Caco-2 (cell line): ENCODE data around the gene VSX2. TPM values are rescaled to one million over a fixed set of nuclear protein-coding genes. Genes with fewer than 3 reads are reported as not detected.

Experiments used
- BruUV-seq: library from RNA; stranded (reverse); fragments of 400-500 nt; replicated peaks from 2 replicates; lab custom pipeline; 2021; lab: Mats Ljungman, UMichigan
- CTCF ChIA-PET: fragments of 300-600 bp; sonication (Branson Sonifier 250); formaldehyde crosslinking; loops from one replicate; lab custom pipeline; 2022; ENCODE audit warnings: antibody characterized with exemption; lab: Charles Lee
- POLR2A ChIA-PET: fragments of 300-600 bp; sonication (Branson Sonifier 250); formaldehyde crosslinking; loops from one replicate; lab custom pipeline; 2022; ENCODE audit warnings: antibody characterized with exemption; lab: Charles Lee
- DNase-seq, 2 experiments: peaks; one replicate each; pipeline versions ENCODE4 v3.0.0 to v3.0.0-alpha.2; 2020 to 2022
- H3K27me3 ChIP-seq: replicated peaks from 2 replicates; pipeline ENCODE4 v1.6.0; 2011; ENCODE audit warnings: low read length; ENCODE audit not compliant: control insufficient read depth, insufficient read depth
- H3K36me3 ChIP-seq: 2 replicates; pipeline ENCODE4 v1.5.1; 2011; ENCODE audit warnings: low read length; ENCODE audit not compliant: control insufficient read depth, insufficient read depth
- H3K4me1 ChIP-seq: fragments of 250-450 bp; sonication (Bioruptor Pico); 2 replicates; pipeline ENCODE4 v1.5.1; 2020; ENCODE audit warnings: mild to moderate bottlenecking
- H3K4me3 ChIP-seq: 2 replicates; pipeline ENCODE4 v1.5.1; 2011; ENCODE audit warnings: low read depth, mild to moderate bottlenecking, control low read depth, low read length
- H3K9me3 ChIP-seq: fragments of 250-450 bp; sonication (Bioruptor Pico); 2 replicates; pipeline ENCODE4 v1.5.1; 2020; ENCODE audit warnings: mild to moderate bottlenecking, moderate library complexity
- H3K27ac Mint-ChIP-seq: one replicate; pipeline ENCODE4 v1.8.0; 2022; ENCODE audit warnings: mixed read lengths; ENCODE audit not compliant: unreplicated experiment
- H3K27me3 Mint-ChIP-seq: one replicate; pipeline ENCODE4 v1.8.0; 2022; ENCODE audit warnings: mixed read lengths; ENCODE audit not compliant: insufficient read depth, unreplicated experiment
- H3K36me3 Mint-ChIP-seq: one replicate; pipeline ENCODE4 v1.8.0; 2022; ENCODE audit warnings: mild to moderate bottlenecking, mixed read lengths; ENCODE audit not compliant: insufficient read depth, unreplicated experiment
- H3K4me1 Mint-ChIP-seq: one replicate; pipeline ENCODE4 v1.8.0; 2022; ENCODE audit warnings: low read depth, mixed read lengths; ENCODE audit not compliant: unreplicated experiment
- H3K4me3 Mint-ChIP-seq: one replicate; pipeline ENCODE4 v1.8.0; 2022; ENCODE audit warnings: mild to moderate bottlenecking, moderate library complexity, mixed read lengths; ENCODE audit not compliant: unreplicated experiment
- H3K9me3 Mint-ChIP-seq: one replicate; pipeline ENCODE4 v1.8.0; 2022; ENCODE audit warnings: mixed read lengths; ENCODE audit not compliant: unreplicated experiment
- CTCF ChIP-seq, 2 experiments: fragments of 200-600 bp in 1 of 2; IDR thresholded peaks; 1 replicate in 1 of 2; 2 replicates in 1 of 2; pipeline versions ENCODE4 v1.5.1 to v1.8.0; 2011 to 2022; ENCODE audit warnings: antibody characterized with exemption in 1 of 2, control low read depth in 1 of 2, inconsistent platforms in 1 of 2, low read depth in 1 of 2, low read length in 1 of 2, mild to moderate bottlenecking in 1 of 2, moderate library complexity in 1 of 2; ENCODE audit not compliant: insufficient read depth in 1 of 2, severe bottlenecking in 1 of 2, unreplicated experiment in 1 of 2
- intact Hi-C: fragments of 100-400 bp; cut with micrococcal nuclease; formaldehyde crosslinking; loops from one replicate; pipeline ENCODE4 v1.10.0; 2022; ENCODE audit not compliant: unreplicated experiment
- total RNA-seq: library from RNA; stranded (reverse); gene quantifications from 2 replicates; pipeline ENCODE4 v1.2.3, GENCODE V29; 2022

Gene VSX2
- total RNA-seq, 1 experiment from 2014 or later, result not detected

GRCh38 chr14:74239848-74240793 lies 872 bp downstream of the VSX2 start:
- ChIA-PET POLR2A (interaction anchor here (0.6 kb wide), 1 partner anchor 13 kb away, joined by 4 read pairs; no protein-coding TSS in a partner anchor), CTCF (no interaction called here)
- no peak overlapping the region for H3K4me3 ChIP-seq
- H3K4me1 ChIP-seq, result no peaks in the 10 kb centered on the region
- intact Hi-C loops, result no loop called here
- H3K9me3 Mint-ChIP-seq, result no peaks in the 10 kb centered on the region
- BruUV-seq, result no TSS peak
- no peak for TF ChIP-seq CTCF (IDR thresholded peaks at IDR 0.05; ENCODE audit: insufficient read depth in 1 of 2, low read depth in 1 of 2, low read length in 1 of 2, severe bottlenecking in 1 of 2, unreplicated experiment in 1 of 2)
- H3K27ac Mint-ChIP-seq, result no peak overlapping the region
- no peaks in the 10 kb centered on the region for H3K9me3 ChIP-seq
- no peaks in the 10 kb centered on the region; the same call in 1 of the 2 replicates for H3K27me3 ChIP-seq
- H3K36me3 ChIP-seq, result no peaks in the 10 kb centered on the region
- DNase-seq, result no peak
- peaks cover 34% of the 10 kb centered on the region for H3K27me3 Mint-ChIP-seq
- no peaks in the 10 kb centered on the region for H3K4me1 Mint-ChIP-seq
- no peaks in the 10 kb centered on the region for H3K36me3 Mint-ChIP-seq
- H3K4me3 Mint-ChIP-seq, result peak overlapping the region; percentile 54

- Mint-ChIP-seq H3K36me3 (no peaks in the 10 kb centered on the region), H3K27ac (no peak overlapping the region), H3K9me3 (no peaks in the 10 kb centered on the region), H3K4me3 (peak overlapping the region; percentile 54), H3K4me1 (no peaks in the 10 kb centered on the region), H3K27me3 (peaks cover 34% of the 10 kb centered on the region)
- intact Hi-C loops, result no loop called here
- Histone ChIP-seq H3K36me3 (no peaks in the 10 kb centered on the region), H3K9me3 (no peaks in the 10 kb centered on the region), H3K4me3 (no peak overlapping the region), H3K4me1 (no peaks in the 10 kb centered on the region), H3K27me3 (no peaks in the 10 kb centered on the region; the same call in 1 of the 2 replicates)
- TF ChIP-seq CTCF (IDR thresholded peaks at IDR 0.05; ENCODE audit: insufficient read depth in 1 of 2, low read depth in 1 of 2, low read length in 1 of 2, severe bottlenecking in 1 of 2, unreplicated experiment in 1 of 2), result no peak
- CTCF ChIA-PET, result interaction anchor here (0.6 kb wide), 1 partner anchor 17 kb away, joined by 3 read pairs; no protein-coding TSS in a partner anchor
- DNase-seq, result no peak
- POLR2A ChIA-PET, result interaction anchor here (0.6 kb wide), 1 partner anchor 14 kb away, joined by 4 read pairs; no protein-coding TSS in a partner anchor
- BruUV-seq, result no TSS peak
Measured at GRCh38 chr14:74240794-74241651, 1.8 kb downstream of the VSX2 start.

- no peak overlapping the region for H3K4me3 ChIP-seq
Measured at GRCh38 chr14:74241652-74242017, 2.4 kb downstream of the VSX2 start.

More at GRCh38 chr14:74241652-74242017, 2.4 kb downstream of the VSX2 start:
- DNase-seq, result no peak
- CTCF ChIA-PET, result interaction anchor here (0.6 kb wide), 1 partner anchor 16 kb away, joined by 3 read pairs; no protein-coding TSS in a partner anchor
- peaks cover 34% of the 10 kb centered on the region for H3K27me3 Mint-ChIP-seq
- no peaks in the 10 kb centered on the region for H3K36me3 Mint-ChIP-seq
- Histone ChIP-seq H3K36me3 (no peaks in the 10 kb centered on the region), H3K4me1 (no peaks in the 10 kb centered on the region), H3K27me3 (no peaks in the 10 kb centered on the region; the same call in 1 of the 2 replicates), H3K9me3 (no peaks in the 10 kb centered on the region)
- no peak overlapping the region for H3K27ac Mint-ChIP-seq
- POLR2A ChIA-PET, result no interaction called here
- no TSS peak for BruUV-seq
- H3K9me3 Mint-ChIP-seq, result no peaks in the 10 kb centered on the region
- no peaks in the 10 kb centered on the region for H3K4me1 Mint-ChIP-seq
- peak overlapping the region; percentile 54 for H3K4me3 Mint-ChIP-seq
- intact Hi-C loops, result no loop called here
- TF ChIP-seq CTCF (IDR thresholded peaks at IDR 0.05; ENCODE audit: insufficient read depth in 1 of 2, low read depth in 1 of 2, low read length in 1 of 2, severe bottlenecking in 1 of 2, unreplicated experiment in 1 of 2), result no peak
